ENCODE measurements around the gene EPN1.

Gene EPN1

GRCh38 chr19:55646889-55647731, 27.9 kb upstream of the EPN1 start:
- Histone ChIP-seq H3K27ac (ENCODE audit: low read depth in 2 of 2, low read length in 2 of 2) (peak overlapping the region in 1 of 2 donors; percentile 76), H3K9me3 (ENCODE audit: control insufficient read depth in 2 of 2, low read length in 2 of 2) (no peaks in the 10 kb centered on the region)

GRCh38 chr19:55647732-55648584, 27.1 kb upstream of the EPN1 start, which contains the start of gene CCDC106:
Gene CCDC106 (plus strand): TSS chr19:55648212. CDS start chr19:55649047, 835 bp downstream.
- H3K36me3 ChIP-seq (ENCODE audit: control insufficient read depth in 2 of 2, insufficient read depth in 2 of 2, low read length in 2 of 2) = peaks cover 3 to 12% of the 10 kb centered on the region in 2 donors
- peaks cover 25 to 28% of the 10 kb centered on the region in 2 donors for H3K4me1 ChIP-seq (ENCODE audit: control insufficient read depth in 2 of 2, insufficient read depth in 2 of 2, low read length in 2 of 2)
- no peaks in the 10 kb centered on the region for H3K9me3 ChIP-seq (ENCODE audit: control insufficient read depth in 2 of 2, low read length in 2 of 2)
- peak within 1 kb of the TSS; percentile 76 to 90 for H3K4me3 ChIP-seq (ENCODE audit: low read length in 2 of 2)
- no peaks in the 10 kb centered on the region for H3K27me3 ChIP-seq (ENCODE audit: control insufficient read depth in 2 of 2, insufficient read depth in 2 of 2, low read length in 2 of 2)
- peak within 1 kb of the TSS; percentile 68 to 77 for H3K9ac ChIP-seq (ENCODE audit: low read depth in 1 of 2, low read length in 2 of 2)
- H3K27ac ChIP-seq (ENCODE audit: low read depth in 2 of 2, low read length in 2 of 2) = peak within 1 kb of the TSS; percentile 57 to 76

More at GRCh38 chr19:55646889-55647731, 27.9 kb upstream of the EPN1 start:
- peaks cover 3 to 12% of the 10 kb centered on the region in 2 donors for H3K36me3 ChIP-seq (ENCODE audit: control insufficient read depth in 2 of 2, insufficient read depth in 2 of 2, low read length in 2 of 2)
- peak overlapping the region; percentile 68 to 77 for H3K9ac ChIP-seq (ENCODE audit: low read depth in 1 of 2, low read length in 2 of 2)
- peak overlapping the region; percentile 76 to 90 for H3K4me3 ChIP-seq (ENCODE audit: low read length in 2 of 2)
- H3K4me1 ChIP-seq (ENCODE audit: control insufficient read depth in 2 of 2, insufficient read depth in 2 of 2, low read length in 2 of 2) = peaks cover 31 to 36% of the 10 kb centered on the region in 2 donors
- H3K27me3 ChIP-seq (ENCODE audit: control insufficient read depth in 2 of 2, insufficient read depth in 2 of 2, low read length in 2 of 2) = no peaks in the 10 kb centered on the region

- Histone ChIP-seq H3K9ac (ENCODE audit: low read depth in 1 of 2, low read length in 2 of 2) (peak overlapping the region; percentile 68 to 77), H3K4me3 (ENCODE audit: low read length in 2 of 2) (peak overlapping the region; percentile 76 to 90), H3K4me1 (ENCODE audit: control insufficient read depth in 2 of 2, insufficient read depth in 2 of 2, low read length in 2 of 2) (peaks cover 21 to 25% of the 10 kb centered on the region in 2 donors), H3K9me3 (ENCODE audit: control insufficient read depth in 2 of 2, low read length in 2 of 2) (no peaks in the 10 kb centered on the region), H3K36me3 (ENCODE audit: control insufficient read depth in 2 of 2, insufficient read depth in 2 of 2, low read length in 2 of 2) (peaks cover 3 to 12% of the 10 kb centered on the region in 2 donors), H3K27me3 (ENCODE audit: control insufficient read depth in 2 of 2, insufficient read depth in 2 of 2, low read length in 2 of 2) (no peaks in the 10 kb centered on the region), H3K27ac (ENCODE audit: low read depth in 2 of 2, low read length in 2 of 2) (peak overlapping the region in 1 of 2 donors; percentile 76)
Measured at GRCh38 chr19:55648585-55649267, 26.3 kb upstream of the EPN1 start.

- H3K27me3 ChIP-seq (ENCODE audit: control insufficient read depth in 2 of 2, insufficient read depth in 2 of 2, low read length in 2 of 2) = no peaks in the 10 kb centered on the region
- H3K36me3 ChIP-seq (ENCODE audit: control insufficient read depth in 2 of 2, insufficient read depth in 2 of 2, low read length in 2 of 2) = peaks cover 3 to 11% of the 10 kb centered on the region in 2 donors
- no peak overlapping the region for H3K9ac ChIP-seq (ENCODE audit: low read depth in 1 of 2, low read length in 2 of 2)
- H3K9me3 ChIP-seq (ENCODE audit: control insufficient read depth in 2 of 2, low read length in 2 of 2) = no peaks in the 10 kb centered on the region
- H3K27ac ChIP-seq (ENCODE audit: low read depth in 2 of 2, low read length in 2 of 2) = no peak overlapping the region
- peak overlapping the region in 1 of 2 donors; percentile 76 for H3K4me3 ChIP-seq (ENCODE audit: low read length in 2 of 2)
- H3K4me1 ChIP-seq (ENCODE audit: control insufficient read depth in 2 of 2, insufficient read depth in 2 of 2, low read length in 2 of 2) = peaks cover 16 to 19% of the 10 kb centered on the region in 2 donors
Measured at GRCh38 chr19:55649268-55650125, 25.5 kb upstream of the EPN1 start.

GRCh38 chr19:55650126-55650557, 24.9 kb upstream of the EPN1 start:
- H3K4me3 ChIP-seq (ENCODE audit: low read length in 2 of 2) = no peak overlapping the region
- H3K27me3 ChIP-seq (ENCODE audit: control insufficient read depth in 2 of 2, insufficient read depth in 2 of 2, low read length in 2 of 2) = no peaks in the 10 kb centered on the region
- no peaks in the 10 kb centered on the region for H3K9me3 ChIP-seq (ENCODE audit: control insufficient read depth in 2 of 2, low read length in 2 of 2)
- peaks cover 3 to 5% of the 10 kb centered on the region in 2 donors for H3K36me3 ChIP-seq (ENCODE audit: control insufficient read depth in 2 of 2, insufficient read depth in 2 of 2, low read length in 2 of 2)
- H3K27ac ChIP-seq (ENCODE audit: low read depth in 2 of 2, low read length in 2 of 2) = no peak overlapping the region
- no peak overlapping the region for H3K9ac ChIP-seq (ENCODE audit: low read depth in 1 of 2, low read length in 2 of 2)
- peaks cover 11 to 19% of the 10 kb centered on the region in 2 donors for H3K4me1 ChIP-seq (ENCODE audit: control insufficient read depth in 2 of 2, insufficient read depth in 2 of 2, low read length in 2 of 2)

- peaks cover 11 to 22% of the 10 kb centered on the region in 2 donors for H3K4me1 ChIP-seq (ENCODE audit: control insufficient read depth in 2 of 2, insufficient read depth in 2 of 2, low read length in 2 of 2)
- H3K4me3 ChIP-seq (ENCODE audit: low read length in 2 of 2) = no peak overlapping the region
- no peaks in the 10 kb centered on the region for H3K27me3 ChIP-seq (ENCODE audit: control insufficient read depth in 2 of 2, insufficient read depth in 2 of 2, low read length in 2 of 2)
- H3K9me3 ChIP-seq (ENCODE audit: control insufficient read depth in 2 of 2, low read length in 2 of 2) = no peaks in the 10 kb centered on the region
- H3K36me3 ChIP-seq (ENCODE audit: control insufficient read depth in 2 of 2, insufficient read depth in 2 of 2, low read length in 2 of 2) = no peaks in the 10 kb centered on the region
- H3K9ac ChIP-seq (ENCODE audit: low read depth in 1 of 2, low read length in 2 of 2) = no peak overlapping the region
- no peak overlapping the region for H3K27ac ChIP-seq (ENCODE audit: low read depth in 2 of 2, low read length in 2 of 2)
Measured at GRCh38 chr19:55650602-55651230, 24.3 kb upstream of the EPN1 start.

- Histone ChIP-seq H3K4me1 (ENCODE audit: control insufficient read depth in 2 of 2, insufficient read depth in 2 of 2, low read length in 2 of 2) (peaks cover 14 to 27% of the 10 kb centered on the region in 2 donors), H3K27me3 (ENCODE audit: control insufficient read depth in 2 of 2, insufficient read depth in 2 of 2, low read length in 2 of 2) (no peaks in the 10 kb centered on the region), H3K4me3 (ENCODE audit: low read length in 2 of 2) (no peak overlapping the region), H3K27ac (ENCODE audit: low read depth in 2 of 2, low read length in 2 of 2) (no peak overlapping the region), H3K36me3 (ENCODE audit: control insufficient read depth in 2 of 2, insufficient read depth in 2 of 2, low read length in 2 of 2) (no peaks in the 10 kb centered on the region), H3K9ac (ENCODE audit: low read depth in 1 of 2, low read length in 2 of 2) (no peak overlapping the region), H3K9me3 (ENCODE audit: control insufficient read depth in 2 of 2, low read length in 2 of 2) (no peaks in the 10 kb centered on the region)
Measured at GRCh38 chr19:55651236-55651635, 23.8 kb upstream of the EPN1 start.

GRCh38 chr19:55652311-55653128, 22.5 kb upstream of the EPN1 start:
- Histone ChIP-seq H3K27me3 (ENCODE audit: control insufficient read depth in 2 of 2, insufficient read depth in 2 of 2, low read length in 2 of 2) (no peaks in the 10 kb centered on the region), H3K4me1 (ENCODE audit: control insufficient read depth in 2 of 2, insufficient read depth in 2 of 2, low read length in 2 of 2) (peaks cover 24 to 34% of the 10 kb centered on the region in 2 donors), H3K9me3 (ENCODE audit: control insufficient read depth in 2 of 2, low read length in 2 of 2) (no peaks in the 10 kb centered on the region), H3K9ac (ENCODE audit: low read depth in 1 of 2, low read length in 2 of 2) (no peak overlapping the region), H3K27ac (ENCODE audit: low read depth in 2 of 2, low read length in 2 of 2) (no peak overlapping the region), H3K4me3 (ENCODE audit: low read length in 2 of 2) (no peak overlapping the region), H3K36me3 (ENCODE audit: control insufficient read depth in 2 of 2, insufficient read depth in 2 of 2, low read length in 2 of 2) (no peaks in the 10 kb centered on the region)
